Measurements from ENCODE around the gene AKAP13. TPM values are rescaled to one million over a fixed set of nuclear protein-coding genes. Genes with fewer than 3 reads are reported as not detected.
A peak's percentile ranks its signal among the peaks of the same experiment; 100 is the strongest.

Gene AKAP13
- total and polyA plus RNA-seq, 7 donors: 21.6 to 142 (median 98.5) TPM

- no peaks in the 10 kb centered on the region for H3K36me3 ChIP-seq
- no peaks in the 10 kb centered on the region for H3K27me3 ChIP-seq
- H3K9me3 ChIP-seq: no peaks in the 10 kb centered on the region
- no peak for DNase-seq
- WGBS, 2 donors: 75 to 86% methylated on average over 3 of the region's 3 CpGs
- intact Hi-C loops (cut with DNase I): no loop called here
- peaks cover 0 to 69% (median 54%) of the 10 kb centered on the region in 4 donors for H3K4me1 ChIP-seq
- TF ChIP-seq POLR2A (IDR thresholded peaks at IDR 0.05): no peak
- no peak for TF ChIP-seq EP300 (IDR thresholded peaks at IDR 0.05)
- TF ChIP-seq, protein P1, sequence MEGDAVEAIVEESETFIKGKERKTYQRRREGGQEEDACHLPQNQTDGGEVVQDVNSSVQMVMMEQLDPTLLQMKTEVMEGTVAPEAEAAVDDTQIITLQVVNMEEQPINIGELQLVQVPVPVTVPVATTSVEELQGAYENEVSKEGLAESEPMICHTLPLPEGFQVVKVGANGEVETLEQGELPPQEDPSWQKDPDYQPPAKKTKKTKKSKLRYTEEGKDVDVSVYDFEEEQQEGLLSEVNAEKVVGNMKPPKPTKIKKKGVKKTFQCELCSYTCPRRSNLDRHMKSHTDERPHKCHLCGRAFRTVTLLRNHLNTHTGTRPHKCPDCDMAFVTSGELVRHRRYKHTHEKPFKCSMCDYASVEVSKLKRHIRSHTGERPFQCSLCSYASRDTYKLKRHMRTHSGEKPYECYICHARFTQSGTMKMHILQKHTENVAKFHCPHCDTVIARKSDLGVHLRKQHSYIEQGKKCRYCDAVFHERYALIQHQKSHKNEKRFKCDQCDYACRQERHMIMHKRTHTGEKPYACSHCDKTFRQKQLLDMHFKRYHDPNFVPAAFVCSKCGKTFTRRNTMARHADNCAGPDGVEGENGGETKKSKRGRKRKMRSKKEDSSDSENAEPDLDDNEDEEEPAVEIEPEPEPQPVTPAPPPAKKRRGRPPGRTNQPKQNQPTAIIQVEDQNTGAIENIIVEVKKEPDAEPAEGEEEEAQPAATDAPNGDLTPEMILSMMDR (IDR thresholded peaks at IDR 0.05): no peak
- TF ChIP-seq POLR2AphosphoS5 (IDR thresholded peaks at IDR 0.05): no peak
- H3K4me3 ChIP-seq: no peak overlapping the region
- H3K27ac ChIP-seq: peak overlapping the region in 2 of 4 donors; percentile 37 to 44
Observed at GRCh38 chr15:85396554-85396953, 16.2 kb downstream of the AKAP13 start.

GRCh38 chr15:85397151-85397550 lies 16.7 kb downstream of the AKAP13 start:
- intact Hi-C loops (cut with DNase I): no loop called here
- H3K27ac ChIP-seq: peak overlapping the region in 3 of 4 donors; percentile 5 to 44 (median 37)
- H3K36me3 ChIP-seq: no peaks in the 10 kb centered on the region
- no peak for DNase-seq
- H3K4me3 ChIP-seq: no peak overlapping the region
- TF ChIP-seq EP300 (IDR thresholded peaks at IDR 0.05): no peak
- no peak for TF ChIP-seq POLR2A (IDR thresholded peaks at IDR 0.05)
- TF ChIP-seq, protein P1 (IDR thresholded peaks at IDR 0.05): no peak
- no peak for TF ChIP-seq POLR2AphosphoS5 (IDR thresholded peaks at IDR 0.05)
- no peaks in the 10 kb centered on the region for H3K27me3 ChIP-seq
- WGBS, 2 donors: 64 to 68% methylated on average over 3 of the region's 3 CpGs
- peaks cover 0 to 75% (median 58%) of the 10 kb centered on the region in 4 donors for H3K4me1 ChIP-seq
- H3K9me3 ChIP-seq: no peaks in the 10 kb centered on the region

- peaks cover 0 to 79% (median 66%) of the 10 kb centered on the region in 4 donors for H3K4me1 ChIP-seq
- WGBS, 2 donors: 78 to 86% methylated on average over 3 of the region's 3 CpGs
- H3K27me3 ChIP-seq: no peaks in the 10 kb centered on the region
- no peak overlapping the region for H3K4me3 ChIP-seq
- H3K9me3 ChIP-seq: no peaks in the 10 kb centered on the region
- DNase-seq: no peak
- no peaks in the 10 kb centered on the region for H3K36me3 ChIP-seq
- TF ChIP-seq, protein P1 (IDR thresholded peaks at IDR 0.05): no peak
- TF ChIP-seq POLR2A (IDR thresholded peaks at IDR 0.05) (no peak), POLR2AphosphoS5 (IDR thresholded peaks at IDR 0.05) (no peak), EP300 (IDR thresholded peaks at IDR 0.05) (no peak)
- intact Hi-C loops (cut with DNase I): no loop called here
- H3K27ac ChIP-seq: peak overlapping the region in 2 of 4 donors; percentile 37 to 44
Observed at GRCh38 chr15:85397926-85398325, 17.5 kb downstream of the AKAP13 start.

DNA sequence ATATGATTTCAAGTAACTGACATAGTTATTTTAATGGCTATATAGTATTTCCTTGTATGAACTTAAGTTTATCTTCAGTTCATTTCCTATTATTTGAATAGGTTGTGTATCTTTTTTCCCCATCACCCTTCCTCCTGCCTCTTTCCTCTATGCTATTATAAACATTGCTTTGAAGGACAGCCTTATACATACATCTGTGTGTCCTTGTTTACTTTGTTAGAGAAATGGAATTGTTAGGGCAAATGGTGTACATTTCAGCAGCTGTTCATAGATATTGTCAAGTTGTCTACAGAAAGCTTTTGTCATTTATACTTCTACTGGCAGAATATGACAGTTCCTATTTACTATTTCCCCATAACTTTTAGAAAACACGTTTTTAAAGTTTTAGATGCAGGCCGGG lies 18.4 kb downstream of the AKAP13 start:
- intact Hi-C loops (cut with DNase I): no loop called here
- Histone ChIP-seq H3K9me3 (no peaks in the 10 kb centered on the region), H3K4me3 (no peak overlapping the region), H3K27ac (no peak overlapping the region), H3K4me1 (peaks cover 0 to 79% (median 70%) of the 10 kb centered on the region in 4 donors), H3K36me3 (no peaks in the 10 kb centered on the region), H3K27me3 (no peaks in the 10 kb centered on the region)
- WGBS, 2 donors: 71 to 89% methylated on average over 2 of the region's 2 CpGs
- DNase-seq: no peak
- TF ChIP-seq EP300 (IDR thresholded peaks at IDR 0.05) (no peak), POLR2A (IDR thresholded peaks at IDR 0.05) (no peak), POLR2AphosphoS5 (IDR thresholded peaks at IDR 0.05) (no peak)
- TF ChIP-seq, protein P1 (IDR thresholded peaks at IDR 0.05): no peak

DNA sequence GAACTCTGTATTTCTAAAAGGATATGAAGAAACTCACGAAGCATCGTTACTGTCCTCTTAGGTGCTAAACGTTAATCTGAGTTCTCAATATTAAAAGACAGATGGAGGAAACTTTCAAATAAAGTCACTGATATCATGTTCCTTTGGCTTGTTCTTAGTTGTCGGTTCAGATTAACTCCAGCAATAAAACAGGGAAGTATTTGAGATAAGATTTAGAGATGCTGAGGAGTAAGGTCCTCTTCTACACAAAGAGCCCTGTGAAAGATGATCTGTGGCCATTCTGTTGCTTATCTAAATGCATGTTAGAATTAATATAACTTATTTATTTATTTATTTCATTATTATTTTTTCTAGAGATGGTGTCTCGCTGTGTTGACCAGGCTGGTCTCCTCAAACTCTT lies 19.2 kb downstream of the AKAP13 start:
- Histone ChIP-seq H3K9me3 (no peaks in the 10 kb centered on the region), H3K27ac (no peak overlapping the region), H3K4me3 (no peak overlapping the region), H3K4me1 (peaks cover 0 to 79% (median 73%) of the 10 kb centered on the region in 4 donors), H3K36me3 (no peaks in the 10 kb centered on the region), H3K27me3 (no peaks in the 10 kb centered on the region)
- intact Hi-C loops (cut with DNase I): no loop called here
- TF ChIP-seq POLR2AphosphoS5 (IDR thresholded peaks at IDR 0.05) (no peak), POLR2A (IDR thresholded peaks at IDR 0.05) (no peak), EP300 (IDR thresholded peaks at IDR 0.05) (no peak)
- TF ChIP-seq, protein P1 (IDR thresholded peaks at IDR 0.05): no peak
- no peak for DNase-seq
- 67 to 87% methylated on average over 5 of the region's 5 CpGs for WGBS, 2 donors
